ENCODE measurements around the gene ZNF335.

- TF ChIP-seq CTCF (IDR thresholded peaks at IDR 0.05): peak; percentile 14 to 32 (median 24)
- TF ChIP-seq POLR2A (IDR thresholded peaks at IDR 0.05; ENCODE audit: low read depth): no peak
Observed at GRCh38 chr20:45933266-45934045, 38.5 kb downstream of the ZNF335 start.
